H1 (cell line): ENCODE results near the gene RNF187. TPM values are rescaled to one million over a fixed set of nuclear protein-coding genes. Genes with fewer than 3 reads are reported as not detected.

Source experiments
- CTCF ChIA-PET: fragments of 300-600 bp; sonication (Branson Sonifier 250); formaldehyde crosslinking; loops from one replicate; lab custom pipeline; 2021; ENCODE audit not compliant: partially characterized antibody; lab: Charles Lee
- POLR2A ChIA-PET: fragments of 300-600 bp; sonication (Branson Sonifier 250); formaldehyde crosslinking; loops from one replicate; lab custom pipeline; 2021; ENCODE audit warnings: inconsistent platforms; ENCODE audit not compliant: partially characterized antibody; lab: Charles Lee
- DNase-seq, 2 experiments: peaks; one replicate each; pipeline versions ENCODE4 v3.0.0 to v3.0.0-alpha.2; 2010 to 2022; ENCODE audit warnings: low spot score in 2 of 2, low read depth in 1 of 2, mixed read lengths in 1 of 2
- FAIRE-seq: peaks from 2 replicates; lab custom pipeline; 2011; peaks lifted over from hg19 to GRCh38; lab: Jason Lieb, UNC
- H2AFZ ChIP-seq: 2 replicates; pipeline ENCODE4 v1.8.1; 2012; ENCODE audit warnings: low read length, inconsistent platforms
- H2AK5ac ChIP-seq: 2 replicates; pipeline ENCODE4 v1.6.1; 2013; ENCODE audit warnings: low read depth, low read length
- H2BK120ac ChIP-seq: replicated peaks from 2 replicates; pipeline ENCODE3; 2013; ENCODE audit warnings: low read depth, low read length, inconsistent platforms
- H2BK12ac ChIP-seq: 2 replicates; pipeline ENCODE4 v1.6.1; 2013; ENCODE audit warnings: low read depth, low read length
- H2BK15ac ChIP-seq: 2 replicates; pipeline ENCODE4 v1.6.1; 2013; ENCODE audit warnings: low read length
- H2BK20ac ChIP-seq: 2 replicates; pipeline ENCODE4 v1.6.1; 2013; ENCODE audit warnings: low read length
- H2BK5ac ChIP-seq: 2 replicates; pipeline ENCODE4 v1.6.1; 2013; ENCODE audit warnings: low read depth, low read length
- H3K14ac ChIP-seq: 2 replicates; pipeline ENCODE4 v1.6.1; 2013; ENCODE audit warnings: inconsistent platforms; ENCODE audit not compliant: insufficient read length
- H3K18ac ChIP-seq: 2 replicates; pipeline ENCODE4 v1.6.1; 2013; ENCODE audit warnings: low read length; ENCODE audit errors: extremely low read depth
- H3K23ac ChIP-seq: 2 replicates; pipeline ENCODE4 v1.6.1; 2013; ENCODE audit warnings: inconsistent platforms; ENCODE audit not compliant: insufficient read length
- H3K23me2 ChIP-seq: 2 replicates; pipeline ENCODE4 v1.6.1; 2013; ENCODE audit warnings: low read depth, low read length
- H3K27ac ChIP-seq: 2 replicates; pipeline ENCODE4 v1.6.1; 2011; ENCODE audit warnings: low read depth, low read length, inconsistent platforms
- H3K27me3 ChIP-seq, 4 experiments: replicated peaks in 1 of 4; 1 replicate in 1 of 4; 2 replicates in 3 of 4; pipeline versions ENCODE4 v1.6.1 to v1.8.1; 2011 to 2013; ENCODE audit warnings: low read length in 3 of 4, mild to moderate bottlenecking in 3 of 4, inconsistent platforms in 2 of 4, mixed read lengths in 2 of 4, moderate library complexity in 1 of 4; ENCODE audit not compliant: control insufficient read depth in 3 of 4, insufficient read depth in 3 of 4; ENCODE audit errors: extremely low read depth in 1 of 4
- H3K36me3 ChIP-seq, 4 experiments: 2 replicates each; pipeline versions ENCODE4 v1.6.1 to v1.8.1; 2011 to 2013; ENCODE audit warnings: mild to moderate bottlenecking in 4 of 4, low read length in 3 of 4, moderate library complexity in 2 of 4, control low read depth in 1 of 4, inconsistent platforms in 1 of 4; ENCODE audit not compliant: insufficient read depth in 4 of 4, control insufficient read depth in 2 of 4
- H3K4ac ChIP-seq: replicated peaks from 2 replicates; pipeline ENCODE3; 2013; ENCODE audit warnings: low read length, low read depth, mixed read lengths, inconsistent platforms; ENCODE audit not compliant: insufficient read length
- H3K4me1 ChIP-seq, 4 experiments: replicated peaks in 1 of 4; 1 replicate in 1 of 4; 2 replicates in 3 of 4; pipeline versions ENCODE4 v1.6.1 to v1.8.1; 2011 to 2013; ENCODE audit warnings: low read length in 3 of 4, inconsistent platforms in 2 of 4, mixed read lengths in 1 of 4; ENCODE audit not compliant: insufficient read depth in 4 of 4, control insufficient read depth in 3 of 4
- H3K4me2 ChIP-seq, 2 experiments: 2 replicates each; pipeline versions ENCODE4 v1.6.1 to v1.8.1; 2011 to 2013; ENCODE audit warnings: low read depth in 2 of 2, low read length in 2 of 2, control low read depth in 1 of 2, inconsistent platforms in 1 of 2, mild to moderate bottlenecking in 1 of 2; ENCODE audit not compliant: insufficient read depth in 1 of 2
- H3K4me3 ChIP-seq, 4 experiments: fragments of 200-600, 300-600 bp in 1 of 4; sonication (generic), shearing (Covaris generic), sonication (Bioruptor Twin) in 1 of 4; 2 replicates each; pipeline versions ENCODE4 v1.5.1 to v1.8.1; 2011 to 2016; ENCODE audit warnings: low read length in 4 of 4, low read depth in 3 of 4, control low read depth in 2 of 4, inconsistent platforms in 2 of 4, mild to moderate bottlenecking in 2 of 4, mixed read lengths in 1 of 4, moderate library complexity in 1 of 4; ENCODE audit not compliant: insufficient read depth in 2 of 4; ENCODE audit errors: extremely low read depth in 1 of 4
- H3K56ac ChIP-seq: replicated peaks from 2 replicates; pipeline ENCODE3; 2013; ENCODE audit warnings: low read depth, mild to moderate bottlenecking, mixed read lengths, low read length, inconsistent platforms; ENCODE audit not compliant: insufficient read length
- H3K79me1 ChIP-seq: 2 replicates; pipeline ENCODE4 v1.6.1; 2013; ENCODE audit warnings: low read depth, low read length, control low read depth
- H3K79me2 ChIP-seq, 2 experiments: 2 replicates each; pipeline versions ENCODE4 v1.6.1 to v1.8.1; 2012 to 2013; ENCODE audit warnings: low read length in 2 of 2, mild to moderate bottlenecking in 2 of 2, inconsistent platforms in 1 of 2; ENCODE audit not compliant: insufficient read depth in 2 of 2, control insufficient read depth in 1 of 2
- H3K9ac ChIP-seq, 4 experiments: replicated peaks in 1 of 4; 1 replicate in 1 of 4; 2 replicates in 3 of 4; pipeline versions ENCODE4 v1.6.1 to v1.8.1; 2011 to 2013; ENCODE audit warnings: low read depth in 3 of 4, low read length in 3 of 4, control low read depth in 2 of 4, mild to moderate bottlenecking in 2 of 4, moderate library complexity in 2 of 4, inconsistent platforms in 1 of 4; ENCODE audit errors: extremely low read depth in 1 of 4
- H3K9me3 ChIP-seq, 2 experiments: 2 replicates each; pipeline versions ENCODE4 v1.6.1 to v1.8.1; 2012 to 2013; ENCODE audit warnings: mild to moderate bottlenecking in 2 of 2, moderate library complexity in 2 of 2, control low read depth in 1 of 2, inconsistent platforms in 1 of 2, low read depth in 1 of 2, low read length in 1 of 2, mixed read lengths in 1 of 2; ENCODE audit not compliant: insufficient read depth in 2 of 2
- H4K20me1 ChIP-seq, 2 experiments: replicated peaks in 1 of 2; 2 replicates each; pipeline versions ENCODE3 to v1.8.1; 2011 to 2013; ENCODE audit warnings: inconsistent platforms in 2 of 2, low read length in 2 of 2, mild to moderate bottlenecking in 1 of 2; ENCODE audit not compliant: insufficient read depth in 2 of 2, control insufficient read depth in 1 of 2
- H4K5ac ChIP-seq: 2 replicates; pipeline ENCODE4 v1.6.1; 2013; ENCODE audit warnings: low read length, low read depth, mixed read lengths, inconsistent platforms; ENCODE audit not compliant: insufficient read length
- H4K8ac ChIP-seq: 2 replicates; pipeline ENCODE4 v1.8.0; 2013; ENCODE audit warnings: mild to moderate bottlenecking, moderate library complexity, low read length, inconsistent platforms; ENCODE audit not compliant: insufficient read depth; ENCODE audit errors: extremely low read depth
- H4K91ac ChIP-seq: replicated peaks from 2 replicates; pipeline ENCODE3; 2013; ENCODE audit warnings: low read length, mixed read lengths, inconsistent platforms; ENCODE audit not compliant: insufficient read length
- BCL11A ChIP-seq, 2 experiments: IDR thresholded peaks; one replicate each; pipeline ENCODE4 v1.6.1; 2011; ENCODE audit warnings: low read depth in 2 of 2, low read length in 2 of 2, mild to moderate bottlenecking in 2 of 2
- CBX8 ChIP-seq: fragments of 300-800, 300-1000 bp; sonication (generic); IDR thresholded peaks from 2 replicates; pipeline ENCODE4 v1.7.1; 2016; ENCODE audit warnings: low read depth, low read length, borderline replicate concordance
- CEBPB ChIP-seq: IDR thresholded peaks from 2 replicates; pipeline ENCODE4 v1.6.1; 2012; ENCODE audit warnings: low read depth, low read length
- GTF2F1 ChIP-seq: IDR thresholded peaks from 2 replicates; pipeline ENCODE4 v1.6.1; 2012; ENCODE audit warnings: low read depth, low read length, improper control_type of control experiment, borderline replicate concordance
- HDAC6 ChIP-seq: IDR thresholded peaks from one replicate; pipeline ENCODE4 v1.7.1; 2012; ENCODE audit warnings: low read depth, mild to moderate bottlenecking, inconsistent platforms, low read length, moderate library complexity
- NRF1 ChIP-seq: IDR thresholded peaks from 2 replicates; pipeline ENCODE4 v1.6.1; 2011; ENCODE audit warnings: mild to moderate bottlenecking, low read depth, low read length, improper control_type of control experiment
- RBBP5 ChIP-seq: IDR thresholded peaks from 2 replicates; pipeline ENCODE4 v1.7.1; 2012; ENCODE audit warnings: low read depth, mild to moderate bottlenecking, inconsistent platforms, low read length, moderate library complexity, borderline replicate concordance
- RNF2 ChIP-seq: fragments of 200-900, 300-1000 bp; sonication (generic); IDR thresholded peaks from 2 replicates; pipeline ENCODE4 v1.7.1; 2016; ENCODE audit warnings: borderline replicate concordance, low read depth, mild to moderate bottlenecking, antibody characterized with exemption, low read length; ENCODE audit not compliant: poor library complexity, severe bottlenecking; ENCODE audit errors: missing control alignments
- SP2 ChIP-seq: IDR thresholded peaks from 2 replicates; pipeline ENCODE4 v1.6.1; 2012; ENCODE audit warnings: mild to moderate bottlenecking, low read length, inconsistent platforms
- TAF7 ChIP-seq: optimal IDR thresholded peaks from 2 replicates; pipeline ENCODE3; 2011; ENCODE audit warnings: low read depth, mild to moderate bottlenecking, inconsistent platforms, low read length, moderate library complexity, borderline replicate concordance
- USF2 ChIP-seq: IDR thresholded peaks from 2 replicates; pipeline ENCODE4 v1.6.1; 2011; ENCODE audit warnings: low read length, improper control_type of control experiment
- whole genome bisulfite sequencing, 2 experiments: shearing (Covaris generic) in 1 of 2; methylation state at CpG; one replicate each; pipeline versions ENCODE4 v1.1.6 to v1.1.7; 2013 to 2015; ENCODE audit warnings: low lambda C conversion rate in 2 of 2, mixed read lengths in 2 of 2, inconsistent platforms in 1 of 2, low coverage in 1 of 2, missing lambda C conversion rate in 1 of 2; ENCODE audit not compliant: insufficient replicate concordance in 2 of 2, insufficient coverage in 1 of 2, insufficient read length in 1 of 2; ENCODE audit errors: extremely low coverage in 1 of 2, missing lambda C conversion rate in 1 of 2; 5-methylcytosine and 5-hydroxymethylcytosine counted together
- polyA plus RNA-seq, 7 experiments: library from polyadenylated mRNA; depleted of rRNA in 3 of 7; stranded (reverse) in 5 of 7; unstranded in 2 of 7; fragments of >200 nt in 5 of 7; fragments of 200-250 nt in 2 of 7; gene quantifications; 1 replicate in 5 of 7; 2 replicates in 1 of 7; 4 replicates in 1 of 7; pipeline versions ENCODE4 v1.2.1 to v1.2.3, GENCODE V29; 2011 to 2013; ENCODE audit warnings: missing spikeins in 2 of 7, mixed read lengths in 2 of 7
- total RNA-seq: library from RNA; stranded (reverse); fragmentation: NEBNext Ultra II Directional; extraction: Animal tissue kit (Norgen Biotek cat#: 25700); gene quantifications from 2 replicates; pipeline ENCODE4 v1.2.1, GENCODE V29; 2021

RNF187 gene
- total and polyA plus RNA-seq, 2 of the 8 experiments (the other 6 are each of a cell fraction or from before 2014, with no cell fraction given), result 47.0 to 113 TPM

- Histone ChIP-seq H4K5ac (no peak overlapping the region), H2BK120ac (no peak overlapping the region), H4K91ac (no peak overlapping the region), H3K23ac (no peak overlapping the region), H3K27me3 (peaks cover 0 to 31% (median 11%) of the 10 kb centered on the region in 4 experiments; a peak in 5 of 7 replicates), H3K4me1 (no peaks in the 10 kb centered on the region), H2AFZ (no peak overlapping the region), H3K4me3 (no peak overlapping the region), H3K23me2 (no peaks in the 10 kb centered on the region), H2BK5ac (no peak overlapping the region), H3K36me3 (no peaks in the 10 kb centered on the region), H3K9ac (no peak overlapping the region), H3K9me3 (peaks cover 8 to 10% of the 10 kb centered on the region in 2 experiments; a peak in 3 of 4 replicates), H3K4ac (no peak overlapping the region), H3K27ac (no peak overlapping the region), H2BK20ac (no peak overlapping the region), H4K20me1 (peaks cover 0 to under 1% of the 10 kb centered on the region in 2 experiments), H3K56ac (no peak overlapping the region), H4K8ac (no peak overlapping the region), H3K4me2 (no peak overlapping the region), H3K79me2 (no peaks in the 10 kb centered on the region), H3K79me1 (no peaks in the 10 kb centered on the region), H2BK12ac (no peak overlapping the region), H3K18ac (no peak overlapping the region), H3K14ac (no peak overlapping the region), H2BK15ac (no peak overlapping the region), H2AK5ac (no peak overlapping the region)
- CTCF ChIA-PET, result interaction anchor here (4.4 to 9.2 kb wide), 2 partner anchors 10 to 39 kb away, joined by 19 to 66 read pairs; no protein-coding TSS in a partner anchor
- no peak for TF ChIP-seq NRF1
- no peak for TF ChIP-seq RBBP5
- no peak for TF ChIP-seq CEBPB
- TF ChIP-seq BCL11A (IDR thresholded peaks at IDR 0.05; ENCODE audit: low read depth in 2 of 2, low read length in 2 of 2), result no peak
- TF ChIP-seq HDAC6, result no peak
- no peak for TF ChIP-seq USF2
- TF ChIP-seq SP2, result no peak
- TF ChIP-seq RNF2, result no peak
- no peak for TF ChIP-seq GTF2F1
- no peak for TF ChIP-seq CBX8
- no peak for TF ChIP-seq TAF7
- FAIRE-seq (no peak), DNase-seq (no peak)
- POLR2A ChIA-PET, result no interaction called here
- 70% methylated on average over 3 of the region's 3 CpGs; no CpG with 5 or more reads in 1 of the 2 experiments for WGBS, 2 experiments
Measured at GRCh38 chr1:228510803-228511413, 23.7 kb downstream of the RNF187 start.
